Colonic mucosa (tissue), 4 donors: ENCODE measurements around the gene PLXNB1. TPM values are rescaled to one million over a fixed set of nuclear protein-coding genes. Genes with fewer than 3 reads are reported as not detected.

ENCODE experiments used
- DNase-seq: peaks from one replicate; pipeline ENCODE4 v3.0.0-alpha.2; 2020
- H3K27ac ChIP-seq: fragments of 200-600 bp; one replicate; pipeline ENCODE4 v1.8.0; 2021
- H3K27me3 ChIP-seq: fragments of 200-600 bp; one replicate; pipeline ENCODE4 v1.8.0; 2021
- H3K36me3 ChIP-seq: fragments of 200-600 bp; one replicate; pipeline ENCODE4 v1.8.0; 2021
- H3K4me1 ChIP-seq: fragments of 200-600 bp; one replicate; pipeline ENCODE4 v1.8.0; 2021; ENCODE audit warnings: mild to moderate bottlenecking
- H3K4me3 ChIP-seq: fragments of 200-600 bp; one replicate; pipeline ENCODE4 v1.8.0; 2021
- H3K9ac ChIP-seq, 2 donors: one replicate each; pipeline ENCODE4 v1.7.0; 2013; ENCODE audit warnings: control low read depth in 2 of 2, low read depth in 2 of 2, low read length in 2 of 2
- H3K9me3 ChIP-seq: fragments of 200-600 bp; one replicate; pipeline ENCODE4 v1.8.0; 2021
- CTCF ChIP-seq: fragments of 200-600 bp; IDR thresholded peaks from one replicate; pipeline ENCODE4 v1.8.0; 2022; ENCODE audit warnings: antibody characterized with exemption, mild to moderate bottlenecking
- intact Hi-C: fragments of 100-400 bp; cut with DNase I; formaldehyde crosslinking; loops from one replicate; pipeline ENCODE4 v1.14.1; 2022
- total RNA-seq, 2 donors: library from RNA; stranded (reverse); fragmentation: NEBNext Ultra II Directional in 1 of 2; extraction: Animal tissue kit (Norgen Biotek cat#: 25700) in 1 of 2; gene quantifications; one replicate each; pipeline ENCODE4 v1.2.1, GENCODE V29; 2021
- donor health status: healthy.
- donor health status: DM: no; HTN: no; CAD: no.
- donor health status: DM: no; HTN: no; CAD: no.

The PLXNB1 gene
- total RNA-seq, 2 donors from 2014 or later, result 70.6 to 131 TPM

GRCh38 chr3:48427630-48427962, 2.3 kb downstream of the PLXNB1 start:
- peak overlapping the region; percentile 61 to 89 for H3K9ac ChIP-seq
- intact Hi-C loops, result no loop called here
- peaks cover 16% of the 10 kb centered on the region for H3K4me1 ChIP-seq
- peak overlapping the region; percentile 89 for H3K27ac ChIP-seq
- peak; percentile 48 for DNase-seq
- H3K27me3 ChIP-seq, result no peaks in the 10 kb centered on the region
- H3K4me3 ChIP-seq, result peak overlapping the region; percentile 73
- H3K36me3 ChIP-seq, result no peaks in the 10 kb centered on the region
- TF ChIP-seq CTCF, result no peak
- H3K9me3 ChIP-seq, result no peaks in the 10 kb centered on the region

GRCh38 chr3:48426944-48427629, 2.8 kb downstream of the PLXNB1 start:
- intact Hi-C loops, result no loop called here
- Histone ChIP-seq H3K27me3 (no peaks in the 10 kb centered on the region), H3K9me3 (no peaks in the 10 kb centered on the region), H3K27ac (no peak overlapping the region), H3K36me3 (no peaks in the 10 kb centered on the region), H3K4me1 (peaks cover 16% of the 10 kb centered on the region), H3K9ac (peak overlapping the region; percentile 61 to 89), H3K4me3 (peak overlapping the region; percentile 73)
- DNase-seq, result no peak
- TF ChIP-seq CTCF, result no peak

DNA sequence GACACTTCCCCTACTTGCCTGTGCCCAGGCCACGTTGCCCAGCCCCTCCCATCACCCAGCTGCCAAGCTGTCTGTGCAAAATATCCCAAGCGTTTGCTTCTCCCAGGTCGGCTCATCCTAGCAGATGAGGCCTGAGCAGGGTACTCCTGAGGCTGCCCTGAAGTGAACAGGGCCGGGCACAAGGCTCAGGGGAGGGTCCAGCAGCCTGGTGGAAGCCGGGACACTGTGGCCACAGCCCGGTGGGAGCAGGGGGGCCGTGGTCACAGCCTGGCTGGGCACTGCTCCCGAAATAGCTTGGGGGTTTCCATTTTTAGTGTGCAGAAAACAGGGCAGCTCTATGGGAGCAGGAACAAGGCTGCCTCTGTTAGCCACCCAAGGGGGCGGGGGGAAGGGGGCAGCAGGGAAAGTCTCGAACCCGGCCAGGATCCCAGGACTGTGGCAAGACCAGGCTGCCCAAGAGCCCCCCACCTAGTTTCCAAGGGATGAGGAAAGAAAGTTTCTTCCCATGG, 3.4 kb downstream of the PLXNB1 start:
- Histone ChIP-seq H3K4me1 (peaks cover 16% of the 10 kb centered on the region), H3K9me3 (no peaks in the 10 kb centered on the region), H3K27ac (no peak overlapping the region), H3K27me3 (no peaks in the 10 kb centered on the region), H3K4me3 (no peak overlapping the region), H3K36me3 (no peaks in the 10 kb centered on the region), H3K9ac (peak overlapping the region in 1 of 2 donors; percentile 89)
- no peak for TF ChIP-seq CTCF
- DNase-seq, result no peak
- intact Hi-C loops, result no loop called here

GRCh38 chr3:48425281-48425812, 4.5 kb downstream of the PLXNB1 start:
- no peak overlapping the region for H3K27ac ChIP-seq
- H3K4me1 ChIP-seq, result peaks cover 14% of the 10 kb centered on the region
- no peaks in the 10 kb centered on the region for H3K27me3 ChIP-seq
- DNase-seq, result no peak
- peak overlapping the region in 1 of 2 donors; percentile 18 for H3K9ac ChIP-seq
- H3K36me3 ChIP-seq, result no peaks in the 10 kb centered on the region
- intact Hi-C loops, result no loop called here
- no peak overlapping the region for H3K4me3 ChIP-seq
- H3K9me3 ChIP-seq, result no peaks in the 10 kb centered on the region
- TF ChIP-seq CTCF, result no peak

- H3K4me1 ChIP-seq, result peaks cover 10% of the 10 kb centered on the region
- H3K4me3 ChIP-seq, result no peak overlapping the region
- no peak overlapping the region for H3K9ac ChIP-seq
- TF ChIP-seq CTCF, result no peak
- H3K27ac ChIP-seq, result no peak overlapping the region
- H3K9me3 ChIP-seq, result no peaks in the 10 kb centered on the region
- H3K36me3 ChIP-seq, result no peaks in the 10 kb centered on the region
- intact Hi-C loops, result no loop called here
- DNase-seq, result no peak
- H3K27me3 ChIP-seq, result no peaks in the 10 kb centered on the region
Measured at GRCh38 chr3:48423883-48424695, 5.8 kb downstream of the PLXNB1 start.
